Activated CD8-positive, alpha-beta memory T cell treated with anti-CD3 and anti-CD28 coated beads for 4 hours (primary cell): Measurements from ENCODE around the gene CTNNA2.
"Not testable (repeated sequence)": the region's sequence is repeated elsewhere in the genome, so short reads cannot be mapped to it uniquely, and the experiment has no call there.

Source experiments
- DNase-seq, 2 donors: peaks; one replicate each; pipeline ENCODE4 v3.0.0-alpha.2; 2020; ENCODE audit warnings: low read depth in 2 of 2

Gene CTNNA2

GRCh38 chr2:80203929-80204328, 691.1 kb downstream of the CTNNA2 start:
- not testable (repeated sequence) for DNase-seq

- no peak for DNase-seq
These were observed 692.6 kb downstream of the CTNNA2 start for GRCh38 chr2:80205498-80205897.

- DNase-seq: no peak
These were observed 696.6 kb downstream of the CTNNA2 start for GRCh38 chr2:80209458-80209857.

- no peak for DNase-seq
These were observed 704.6 kb downstream of the CTNNA2 start for GRCh38 chr2:80217446-80217845.

GRCh38 chr2:80222644-80223043, 709.8 kb downstream of the CTNNA2 start:
- DNase-seq: no peak

- no peak for DNase-seq
These were observed 718.6 kb downstream of the CTNNA2 start for GRCh38 chr2:80231421-80231820.

- no peak for DNase-seq
These were observed 720.5 kb downstream of the CTNNA2 start for GRCh38 chr2:80233333-80233732.

- no peak for DNase-seq
These were observed 726.0 kb downstream of the CTNNA2 start for GRCh38 chr2:80238692-80239469.

GRCh38 chr2:80242355-80242910, 729.6 kb downstream of the CTNNA2 start:
- DNase-seq: no peak

GRCh38 chr2:80244905-80245584, 732.2 kb downstream of the CTNNA2 start:
- DNase-seq: no peak

GRCh38 chr2:80246534-80246933, 733.7 kb downstream of the CTNNA2 start:
- DNase-seq: no peak

- DNase-seq: no peak
These were observed 734.5 kb downstream of the CTNNA2 start for GRCh38 chr2:80247339-80247738.

- no peak for DNase-seq
These were observed 735.3 kb downstream of the CTNNA2 start for GRCh38 chr2:80248146-80248545.

- no peak for DNase-seq
These were observed 739.6 kb downstream of the CTNNA2 start for GRCh38 chr2:80252294-80252986.

- DNase-seq: no peak
These were observed 743.3 kb downstream of the CTNNA2 start for GRCh38 chr2:80255918-80256781.

GRCh38 chr2:80256782-80257167, 743.9 kb downstream of the CTNNA2 start:
- no peak for DNase-seq

GRCh38 chr2:80257450-80257849, 744.6 kb downstream of the CTNNA2 start:
- DNase-seq: no peak

- DNase-seq: no peak
These were observed 745.5 kb downstream of the CTNNA2 start for GRCh38 chr2:80258341-80258740.

- no peak for DNase-seq
These were observed 745.9 kb downstream of the CTNNA2 start for GRCh38 chr2:80258793-80259192.

- no peak for DNase-seq
These were observed 746.4 kb downstream of the CTNNA2 start for GRCh38 chr2:80259292-80259691.

GRCh38 chr2:80266231-80266630, 753.4 kb downstream of the CTNNA2 start:
- no peak for DNase-seq
